SKM-1 (cell line): Measurements from ENCODE around the gene SHOX.
"Not testable (repeated sequence)": the region's sequence is repeated elsewhere in the genome, so short reads cannot be mapped to it uniquely, and the experiment has no call there.

ENCODE experiments used
- DNase-seq: peaks from one replicate; lab custom pipeline; 2025; ENCODE audit not compliant: unreplicated experiment; lab: John Stamatoyannopoulos, UW

The SHOX gene

GRCh38 chrX:636981-637659, 6.5 kb downstream of the SHOX start:
- no peak for DNase-seq

- DNase-seq: no peak
These were observed 7.3 kb downstream of the SHOX start for GRCh38 chrX:637660-638481.

GRCh38 chrX:638482-639131, 8.0 kb downstream of the SHOX start:
- DNase-seq: no peak

- no peak for DNase-seq
These were observed 8.6 kb downstream of the SHOX start for GRCh38 chrX:639151-639550.

GRCh38 chrX:640641-641040, 10.1 kb downstream of the SHOX start:
- no peak for DNase-seq

GRCh38 chrX:641671-642435, 11.3 kb downstream of the SHOX start:
- no peak for DNase-seq

- DNase-seq: no peak
These were observed 12.0 kb downstream of the SHOX start for GRCh38 chrX:642436-643240.

GRCh38 chrX:643241-643595, 12.6 kb downstream of the SHOX start:
- DNase-seq: no peak

GRCh38 chrX:643911-644303, 13.3 kb downstream of the SHOX start:
- DNase-seq: no peak

GRCh38 chrX:644304-645281, 14.0 kb downstream of the SHOX start:
- no peak for DNase-seq

- no peak for DNase-seq
These were observed 15.6 kb downstream of the SHOX start for GRCh38 chrX:646228-646495.

GRCh38 chrX:646796-647195, 16.2 kb downstream of the SHOX start:
- DNase-seq: no peak

GRCh38 chrX:649166-649565, 18.6 kb downstream of the SHOX start:
- DNase-seq: no peak

- DNase-seq: no peak
These were observed 19.7 kb downstream of the SHOX start for GRCh38 chrX:650324-650723.

GRCh38 chrX:650811-651210, 20.2 kb downstream of the SHOX start:
- no peak for DNase-seq

GRCh38 chrX:651922-652321, 21.3 kb downstream of the SHOX start:
- not testable (repeated sequence) for DNase-seq

GRCh38 chrX:652341-652741, 21.8 kb downstream of the SHOX start:
- DNase-seq: no peak

GRCh38 chrX:653306-653705, 22.7 kb downstream of the SHOX start:
- no peak for DNase-seq

GRCh38 chrX:661154-661553, 30.6 kb downstream of the SHOX start:
- DNase-seq: no peak

- DNase-seq: no peak
These were observed 31.5 kb downstream of the SHOX start for GRCh38 chrX:662126-662525.
